HEK293T (cell line): ENCODE results near the gene BRD7.

Source experiments
- CTCF ChIA-PET: fragments of 350-600 bp; formaldehyde crosslinking; extraction: SDS; loops from one replicate; lab custom pipeline; 2021; ENCODE audit warnings: antibody characterized with exemption, inconsistent platforms; lab: Yijun Ruan, JAX
- POLR2A ChIA-PET: fragments of 350-600 bp; formaldehyde crosslinking; extraction: SDS; loops from one replicate; lab custom pipeline; 2020; ENCODE audit warnings: antibody characterized with exemption, inconsistent platforms; lab: Yijun Ruan, JAX
- DNase-seq: peaks from one replicate; pipeline ENCODE4 v3.0.0; 2012; ENCODE audit warnings: mixed read lengths; ENCODE audit errors: extremely low spot score
- ARNT ChIP-seq: fragments of 450-650 bp; IDR thresholded peaks from 2 replicates; pipeline ENCODE4 v1.6.1; 2017; ENCODE audit warnings: mild to moderate bottlenecking
- BHLHE40 ChIP-seq: fragments of 450-650 bp; IDR thresholded peaks from 2 replicates; pipeline ENCODE4 v1.6.1; 2016; ENCODE audit warnings: mild to moderate bottlenecking, moderate library complexity, borderline replicate concordance
- CTBP1 ChIP-seq: fragments of 450-650 bp; IDR thresholded peaks from 2 replicates; pipeline ENCODE4 v1.6.1; 2016; ENCODE audit warnings: borderline replicate concordance
- ELF4 ChIP-seq: fragments of 450-650 bp; IDR thresholded peaks from 2 replicates; pipeline ENCODE4 v1.6.1; 2017; ENCODE audit warnings: antibody characterized with exemption
- FOXA1 ChIP-seq: fragments of 450-650 bp; IDR thresholded peaks from 2 replicates; pipeline ENCODE4 v1.6.1; 2016; ENCODE audit warnings: mild to moderate bottlenecking
- FOXK2 ChIP-seq: fragments of 450-650 bp; IDR thresholded peaks from 2 replicates; pipeline ENCODE4 v1.6.1; 2016; ENCODE audit warnings: mild to moderate bottlenecking
- FOXM1 ChIP-seq: fragments of 450-650 bp; IDR thresholded peaks from 2 replicates; pipeline ENCODE4 v1.6.1; 2017; ENCODE audit warnings: mild to moderate bottlenecking, borderline replicate concordance
- HDGF ChIP-seq: fragments of 450-650 bp; IDR thresholded peaks from 2 replicates; pipeline ENCODE4 v1.6.1; 2017; ENCODE audit warnings: antibody characterized with exemption, borderline replicate concordance
- LEF1 ChIP-seq: fragments of 450-650 bp; IDR thresholded peaks from 2 replicates; pipeline ENCODE4 v1.6.1; 2017; ENCODE audit warnings: mild to moderate bottlenecking, borderline replicate concordance
- SP1 ChIP-seq: fragments of 450-650 bp; IDR thresholded peaks from 2 replicates; pipeline ENCODE4 v1.6.1; 2017
- SUZ12 ChIP-seq: fragments of 450-650 bp; IDR thresholded peaks from 2 replicates; pipeline ENCODE4 v1.6.1; 2016; ENCODE audit warnings: mild to moderate bottlenecking
- TARDBP ChIP-seq: fragments of 450-650 bp; IDR thresholded peaks from 2 replicates; pipeline ENCODE4 v1.6.1; 2016
- ZNF384 ChIP-seq: fragments of 450-650 bp; IDR thresholded peaks from 2 replicates; pipeline ENCODE4 v1.6.1; 2016

Gene BRD7

DNA sequence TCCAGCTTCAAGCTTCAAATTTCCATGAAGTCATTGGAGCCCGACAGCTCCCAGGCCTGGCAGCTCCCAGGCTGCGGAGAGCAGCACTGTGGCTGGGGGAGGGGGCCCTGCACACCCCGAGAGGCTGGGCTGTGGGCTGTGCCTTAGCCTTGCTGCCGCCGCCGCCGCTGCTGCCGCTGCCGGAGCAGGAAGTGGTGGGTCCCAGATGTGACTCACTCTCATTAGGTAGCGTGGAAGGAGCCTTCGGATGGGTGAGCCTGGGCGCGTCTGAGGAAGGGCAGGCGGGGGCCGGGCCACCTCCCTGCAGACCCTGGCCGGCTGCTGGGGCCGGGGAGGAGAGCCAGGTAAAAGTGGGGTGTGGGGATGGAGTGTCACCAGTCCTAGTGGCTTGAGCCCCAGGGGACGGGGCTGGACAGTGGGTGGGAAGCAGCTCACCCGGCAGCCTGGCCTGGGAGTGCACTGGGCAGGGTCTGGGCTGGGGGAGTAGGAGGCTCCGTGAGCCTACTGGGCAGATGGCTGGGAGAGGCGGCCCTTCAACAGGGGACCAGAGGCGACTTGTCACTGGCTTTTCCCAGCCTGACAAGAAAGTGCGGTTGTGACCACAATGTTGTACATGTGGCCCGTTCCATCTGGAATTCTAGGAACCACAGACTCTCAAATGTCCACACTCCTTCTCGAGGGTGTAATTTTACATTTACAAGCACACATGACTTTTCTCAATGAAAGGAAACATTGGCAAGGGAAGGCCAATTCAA lies 102.3 kb downstream of the BRD7 start, which contains the start of gene ADCY7:
ADCY7 (plus strand) TSS at position 215 of the 755 bp plus-strand sequence. CDS start 21,629 bp downstream, outside the sequence.
- ChIA-PET POLR2A (no interaction called here), CTCF (no interaction called here)
- no peak for DNase-seq
- TF ChIP-seq CTBP1 (no peak), FOXA1 (no peak), ELF4 (no peak), LEF1 (no peak), BHLHE40 (no peak), HDGF (no peak), FOXK2 (no peak), TARDBP (no peak), ARNT (no peak), ZNF384 (no peak), SUZ12 (no peak), SP1 (no peak), FOXM1 (no peak)
